Suprapubic skin (tissue), 4 donors: ENCODE results near the gene PCNX2. TPM values are rescaled to one million over a fixed set of nuclear protein-coding genes. Genes with fewer than 3 reads are reported as not detected.

Experiments used
- DNase-seq, 2 donors: peaks; one replicate each; pipeline ENCODE4 v3.0.0-alpha.2; 2019; ENCODE audit warnings: low spot score in 2 of 2
- H3K27ac ChIP-seq: fragments of 200-600 bp; sonication (generic); one replicate; pipeline ENCODE4 v1.5.1; 2019
- H3K27me3 ChIP-seq: fragments of 200-600 bp; sonication (generic); one replicate; pipeline ENCODE4 v1.5.1; 2019
- H3K36me3 ChIP-seq: fragments of 200-600 bp; sonication (generic); one replicate; pipeline ENCODE4 v1.5.1; 2019
- H3K4me1 ChIP-seq: fragments of 200-600 bp; sonication (generic); one replicate; pipeline ENCODE4 v1.5.1; 2019
- H3K4me3 ChIP-seq: fragments of 200-600 bp; sonication (generic); one replicate; pipeline ENCODE4 v1.5.1; 2019; ENCODE audit warnings: mild to moderate bottlenecking
- H3K9me3 ChIP-seq: fragments of 200-600 bp; sonication (generic); one replicate; pipeline ENCODE4 v1.5.1; 2019
- EP300 ChIP-seq: sonication (generic); formaldehyde crosslinking; IDR thresholded peaks from one replicate; pipeline ENCODE4 v1.6.1; 2017; ENCODE audit warnings: antibody characterized with exemption
- POLR2A ChIP-seq, 2 donors: fragments of 450-650 bp; IDR thresholded peaks; one replicate each; pipeline ENCODE4 v1.6.1; 2017; ENCODE audit warnings: antibody characterized with exemption in 2 of 2, mild to moderate bottlenecking in 2 of 2, moderate library complexity in 2 of 2
- POLR2AphosphoS5 ChIP-seq, 3 donors: sonication (generic); formaldehyde crosslinking; IDR thresholded peaks; one replicate each; pipeline ENCODE4 v1.6.1; 2017; ENCODE audit warnings: antibody characterized with exemption in 3 of 3
- WGBS: methylation state at CpG from one replicate; pipeline ENCODE4 v1.1.5; 2018; 5-methylcytosine and 5-hydroxymethylcytosine counted together
- total RNA-seq, 4 donors: library from RNA; depleted of rRNA; stranded (reverse); fragments of >200 nt; gene quantifications; one replicate each; pipeline ENCODE4 v1.1.0, GENCODE V29; 2016
- TF ChIP-seq, protein P1 (sequence below), 2 donors: fragments of 200-600 bp in 1 of 2; fragments of 450-650 bp in 1 of 2; sonication (generic) in 1 of 2; IDR thresholded peaks; one replicate each; pipeline ENCODE4 v1.5.1; 2016 to 2019; ENCODE audit warnings: antibody characterized with exemption in 2 of 2, mild to moderate bottlenecking in 1 of 2, moderate library complexity in 1 of 2

The PCNX2 gene
- total RNA-seq, 4 donors from 2014 or later: 8.9 to 21.4 (median 14.3) TPM

GRCh38 chr1:233170741-233171140 lies 124.8 kb downstream of the PCNX2 start:
- H3K4me3 ChIP-seq: no peak overlapping the region
- peaks cover 4% of the 10 kb centered on the region for H3K36me3 ChIP-seq
- WGBS: 96% methylated on average over 9 of the region's 9 CpGs
- DNase-seq: no peak
- H3K4me1 ChIP-seq: no peaks in the 10 kb centered on the region
- TF ChIP-seq EP300 (no peak), POLR2A (IDR thresholded peaks at IDR 0.05) (no peak), POLR2AphosphoS5 (IDR thresholded peaks at IDR 0.05) (no peak)
- TF ChIP-seq, protein P1, sequence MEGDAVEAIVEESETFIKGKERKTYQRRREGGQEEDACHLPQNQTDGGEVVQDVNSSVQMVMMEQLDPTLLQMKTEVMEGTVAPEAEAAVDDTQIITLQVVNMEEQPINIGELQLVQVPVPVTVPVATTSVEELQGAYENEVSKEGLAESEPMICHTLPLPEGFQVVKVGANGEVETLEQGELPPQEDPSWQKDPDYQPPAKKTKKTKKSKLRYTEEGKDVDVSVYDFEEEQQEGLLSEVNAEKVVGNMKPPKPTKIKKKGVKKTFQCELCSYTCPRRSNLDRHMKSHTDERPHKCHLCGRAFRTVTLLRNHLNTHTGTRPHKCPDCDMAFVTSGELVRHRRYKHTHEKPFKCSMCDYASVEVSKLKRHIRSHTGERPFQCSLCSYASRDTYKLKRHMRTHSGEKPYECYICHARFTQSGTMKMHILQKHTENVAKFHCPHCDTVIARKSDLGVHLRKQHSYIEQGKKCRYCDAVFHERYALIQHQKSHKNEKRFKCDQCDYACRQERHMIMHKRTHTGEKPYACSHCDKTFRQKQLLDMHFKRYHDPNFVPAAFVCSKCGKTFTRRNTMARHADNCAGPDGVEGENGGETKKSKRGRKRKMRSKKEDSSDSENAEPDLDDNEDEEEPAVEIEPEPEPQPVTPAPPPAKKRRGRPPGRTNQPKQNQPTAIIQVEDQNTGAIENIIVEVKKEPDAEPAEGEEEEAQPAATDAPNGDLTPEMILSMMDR (IDR thresholded peaks at IDR 0.05): no peak
- H3K27me3 ChIP-seq: no peaks in the 10 kb centered on the region
- H3K9me3 ChIP-seq: no peaks in the 10 kb centered on the region
- no peak overlapping the region for H3K27ac ChIP-seq

DNA sequence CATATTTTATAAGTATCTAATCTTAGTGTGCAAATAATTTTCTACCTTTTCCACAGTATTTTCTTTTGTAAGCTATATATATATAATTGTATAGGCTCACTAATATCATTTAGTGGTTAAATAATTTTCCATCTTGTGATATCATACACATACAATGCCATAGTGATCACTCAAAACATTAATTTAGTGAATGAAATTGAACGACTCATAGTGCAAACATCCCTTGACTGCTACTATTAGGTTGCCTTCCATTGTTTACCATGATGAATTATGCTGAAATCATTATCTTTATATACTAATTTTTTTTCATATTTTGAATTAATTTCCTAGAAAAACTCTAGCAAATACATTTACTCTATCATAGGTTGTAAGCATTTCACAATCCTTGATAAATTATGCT lies 127.1 kb downstream of the PCNX2 start:
- no peaks in the 10 kb centered on the region for H3K27me3 ChIP-seq
- 78% methylated on average over 1 of the region's 1 CpG for WGBS
- no peaks in the 10 kb centered on the region for H3K4me1 ChIP-seq
- H3K27ac ChIP-seq: no peak overlapping the region
- no peaks in the 10 kb centered on the region for H3K9me3 ChIP-seq
- no peak for TF ChIP-seq POLR2AphosphoS5 (IDR thresholded peaks at IDR 0.05)
- TF ChIP-seq EP300: no peak
- TF ChIP-seq, protein P1 (IDR thresholded peaks at IDR 0.05): no peak
- TF ChIP-seq POLR2A (IDR thresholded peaks at IDR 0.05): no peak
- H3K36me3 ChIP-seq: peaks cover 3% of the 10 kb centered on the region
- no peak for DNase-seq
- no peak overlapping the region for H3K4me3 ChIP-seq

DNA sequence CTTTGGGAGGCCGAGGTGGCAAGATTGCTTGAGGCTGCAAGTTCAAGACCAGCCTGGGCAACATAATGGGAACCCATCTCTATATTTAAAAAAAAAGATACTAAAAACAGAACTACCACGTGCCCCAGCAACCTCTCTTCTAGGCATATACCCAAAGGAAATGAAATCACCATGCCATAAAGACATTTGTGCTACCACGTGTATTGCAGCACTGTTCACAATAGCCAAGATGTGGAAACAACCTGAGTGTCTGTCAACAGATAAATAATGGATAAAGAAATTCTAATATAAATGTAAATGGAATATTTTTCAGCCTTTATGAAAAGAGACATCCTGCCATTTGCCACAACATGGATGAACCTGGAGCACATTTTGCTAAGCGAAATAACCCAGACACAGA lies 128.6 kb downstream of the PCNX2 start:
- no peak for DNase-seq
- H3K36me3 ChIP-seq: no peaks in the 10 kb centered on the region
- H3K27ac ChIP-seq: no peak overlapping the region
- H3K4me3 ChIP-seq: no peak overlapping the region
- H3K27me3 ChIP-seq: no peaks in the 10 kb centered on the region
- H3K4me1 ChIP-seq: no peaks in the 10 kb centered on the region
- H3K9me3 ChIP-seq: no peaks in the 10 kb centered on the region
- TF ChIP-seq, protein P1 (IDR thresholded peaks at IDR 0.05): no peak
- TF ChIP-seq POLR2AphosphoS5 (IDR thresholded peaks at IDR 0.05) (no peak), POLR2A (IDR thresholded peaks at IDR 0.05) (no peak), EP300 (no peak)
- WGBS: 68% methylated on average over 4 of the region's 4 CpGs

DNA sequence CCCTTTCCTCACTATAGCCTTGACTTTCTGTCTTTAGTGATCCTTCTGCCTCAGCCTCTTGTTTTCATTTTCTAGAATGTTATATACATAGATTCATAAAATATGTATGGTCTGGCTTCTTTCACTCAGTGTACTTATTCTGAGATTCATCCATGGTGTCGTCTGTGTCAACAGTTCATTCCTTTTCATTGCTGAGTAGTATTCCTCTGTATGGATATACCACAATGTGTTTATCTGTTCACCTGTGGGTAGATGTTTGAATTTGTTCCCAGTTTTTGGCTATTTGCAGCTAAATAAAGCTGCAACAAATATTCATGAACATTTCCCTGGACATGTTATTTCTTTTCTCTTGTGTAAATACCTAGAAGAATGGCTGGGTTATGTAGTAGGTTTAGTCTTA lies 131.8 kb downstream of the PCNX2 start:
- no peak for DNase-seq
- Histone ChIP-seq H3K36me3 (peaks cover 4% of the 10 kb centered on the region), H3K4me3 (no peak overlapping the region), H3K27ac (no peak overlapping the region), H3K4me1 (no peaks in the 10 kb centered on the region), H3K27me3 (no peaks in the 10 kb centered on the region), H3K9me3 (no peaks in the 10 kb centered on the region)
- WGBS: 94% methylated on average over 1 of the region's 1 CpG
- no peak for TF ChIP-seq EP300
- TF ChIP-seq POLR2AphosphoS5 (IDR thresholded peaks at IDR 0.05): no peak
- TF ChIP-seq, protein P1 (IDR thresholded peaks at IDR 0.05): no peak
- no peak for TF ChIP-seq POLR2A (IDR thresholded peaks at IDR 0.05)

DNA sequence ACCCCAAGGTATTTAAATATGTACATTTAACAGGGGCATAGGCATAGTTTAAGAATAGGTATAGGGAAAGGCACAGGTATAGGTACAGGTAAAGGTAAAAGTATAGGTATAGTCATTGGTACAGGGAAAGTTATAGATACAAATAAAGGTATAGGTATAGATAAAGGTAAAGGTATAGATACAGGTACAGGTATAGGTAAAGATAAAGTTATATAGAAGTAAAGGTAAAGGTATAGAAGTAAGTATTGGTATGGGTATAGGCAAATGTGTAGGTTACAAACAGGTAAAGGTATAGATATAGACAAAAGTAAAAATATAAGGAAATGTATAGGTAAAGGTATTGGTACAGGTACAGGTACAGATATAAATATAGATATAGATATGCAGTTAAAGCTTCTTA lies 137.2 kb downstream of the PCNX2 start:
- no peak for DNase-seq
- TF ChIP-seq EP300 (no peak), POLR2AphosphoS5 (IDR thresholded peaks at IDR 0.05) (no peak), POLR2A (IDR thresholded peaks at IDR 0.05) (no peak)
- TF ChIP-seq, protein P1 (IDR thresholded peaks at IDR 0.05): no peak

More for the DNA sequence above, 137.2 kb downstream of the PCNX2 start:
- H3K27me3 ChIP-seq: no peaks in the 10 kb centered on the region
- H3K4me1 ChIP-seq: no peaks in the 10 kb centered on the region
- no peaks in the 10 kb centered on the region for H3K9me3 ChIP-seq
- H3K36me3 ChIP-seq: peaks cover 8% of the 10 kb centered on the region
- no peak overlapping the region for H3K4me3 ChIP-seq
- no peak overlapping the region for H3K27ac ChIP-seq
